OCI-LY7 (cell line): Measurements from ENCODE around the gene HSBP1L1. TPM values are rescaled to one million over a fixed set of nuclear protein-coding genes. Genes with fewer than 3 reads are reported as not detected.
A peak's percentile ranks its signal among the peaks of the same experiment; 100 is the strongest.

ENCODE experiments used
- BruUV-seq: library from RNA; stranded (reverse); fragments of 400-500 nt; replicated peaks from 2 replicates; lab custom pipeline; 2021; lab: Mats Ljungman, UMichigan
- CTCF ChIA-PET: fragments of 300-600 bp; sonication (Branson Sonifier 250); formaldehyde crosslinking; loops from one replicate; lab custom pipeline; 2022; ENCODE audit warnings: antibody characterized with exemption; ENCODE audit not compliant: unreplicated experiment; lab: Charles Lee
- POLR2A ChIA-PET: fragments of 300-600 bp; sonication (Branson Sonifier 250); formaldehyde crosslinking; loops from one replicate; lab custom pipeline; 2022; ENCODE audit warnings: antibody characterized with exemption; lab: Charles Lee
- DNase-seq: peaks from one replicate; pipeline ENCODE4 v3.0.0-alpha.2; 2015; ENCODE audit warnings: low spot score
- H2AFZ ChIP-seq: fragments of 200-600 bp; sonication (generic), shearing (Covaris generic); 2 replicates; pipeline ENCODE4 v1.6.1; 2014; ENCODE audit warnings: mild to moderate bottlenecking, antibody characterized with exemption, low read length, moderate library complexity
- H3K27ac ChIP-seq: fragments of 200-600 bp; sonication (generic); 2 replicates; pipeline ENCODE4 v1.5.1; 2014; ENCODE audit warnings: mixed run types, low read depth, mild to moderate bottlenecking, moderate library complexity, low read length, inconsistent platforms; ENCODE audit not compliant: poor library complexity, severe bottlenecking
- H3K36me3 ChIP-seq: fragments of 200-600 bp; sonication (generic); 2 replicates; pipeline ENCODE4 v1.6.1; 2014; ENCODE audit warnings: mild to moderate bottlenecking, antibody characterized with exemption, low read length, moderate library complexity, mixed read lengths; ENCODE audit not compliant: insufficient read depth
- H3K4me1 ChIP-seq: fragments of 200-600 bp; sonication (generic); 2 replicates; pipeline ENCODE4 v1.5.1; 2014; ENCODE audit warnings: mild to moderate bottlenecking, low read length; ENCODE audit not compliant: insufficient read depth, poor library complexity, severe bottlenecking
- H3K4me2 ChIP-seq: fragments of 200-600 bp; sonication (generic); 2 replicates; pipeline ENCODE4 v1.6.1; 2014; ENCODE audit warnings: mild to moderate bottlenecking, low read length
- H3K4me3 ChIP-seq: fragments of 200-600 bp; sonication (generic); 2 replicates; pipeline ENCODE4 v1.5.1; 2014; ENCODE audit warnings: mild to moderate bottlenecking, low read depth, low read length; ENCODE audit not compliant: poor library complexity, severe bottlenecking
- H3K79me2 ChIP-seq: fragments of 200-600 bp; sonication (generic); 2 replicates; pipeline ENCODE4 v1.6.1; 2016; ENCODE audit warnings: low read depth, mild to moderate bottlenecking, low read length, moderate library complexity, mixed read lengths; ENCODE audit not compliant: insufficient read depth
- H3K9me2 ChIP-seq: fragments of 200-600 bp; sonication (generic); 2 replicates; pipeline ENCODE4 v1.6.1; 2016; ENCODE audit warnings: mild to moderate bottlenecking, low read length, mixed read lengths; ENCODE audit not compliant: insufficient read depth
- H3K9me3 ChIP-seq: fragments of 200-600 bp; sonication (generic); 2 replicates; pipeline ENCODE4 v1.6.1; 2014; ENCODE audit warnings: mild to moderate bottlenecking, mixed run types, low read length, mixed read lengths
- H4K20me1 ChIP-seq: fragments of 200-600 bp; sonication (generic); 2 replicates; pipeline ENCODE4 v1.6.1; 2014; ENCODE audit warnings: mild to moderate bottlenecking, antibody characterized with exemption, low read length, moderate library complexity, mixed read lengths; ENCODE audit not compliant: insufficient read depth
- CTCF ChIP-seq: fragments of 200-600 bp; sonication (generic); conservative IDR thresholded peaks from 2 replicates; pipeline ENCODE4 v1.5.1; 2014; ENCODE audit warnings: mild to moderate bottlenecking, antibody characterized with exemption, low read length, moderate library complexity, mixed read lengths
- EZH2phosphoT487 ChIP-seq: fragments of 200-600 bp; sonication (generic); IDR thresholded peaks from 2 replicates; pipeline ENCODE4 v1.6.1; 2018; ENCODE audit warnings: low read depth, borderline replicate concordance, mild to moderate bottlenecking, mixed run types, antibody characterized with exemption, low read length, moderate library complexity, mixed read lengths
- intact Hi-C: fragments of 100-400 bp; cut with micrococcal nuclease; formaldehyde crosslinking; loops from one replicate; pipeline ENCODE4 v1.10.0; 2022; ENCODE audit not compliant: unreplicated experiment
- total RNA-seq, 2 experiments: library from RNA; depleted of rRNA in 1 of 2; stranded (reverse); fragments of >200 nt in 1 of 2; shearing (Covaris generic) in 1 of 2; gene quantifications; 2 replicates each; pipeline ENCODE4 v1.2.3, GENCODE V29; 2014 to 2022

Gene HSBP1L1
- total RNA-seq, 2 experiments from 2014 or later, result not detected

- Histone ChIP-seq H3K9me3 (no peaks in the 10 kb centered on the region), H3K4me2 (peak overlapping the region; percentile 98), H3K79me2 (no peaks in the 10 kb centered on the region), H3K36me3 (peaks cover 3% of the 10 kb centered on the region; the same call in 1 of the 2 replicates), H3K4me1 (peaks cover 24% of the 10 kb centered on the region), H3K9me2 (no peaks in the 10 kb centered on the region), H2AFZ (no peak overlapping the region), H3K4me3 (peak overlapping the region; percentile 77), H4K20me1 (peaks cover 5% of the 10 kb centered on the region; the same call in 1 of the 2 replicates), H3K27ac (peak overlapping the region; percentile 76)
- peak; percentile 76 for DNase-seq
- POLR2A ChIA-PET, result no interaction called here
- intact Hi-C loops, result loop anchor here (1.0 kb wide), 1 partner anchor 37 kb away; no protein-coding TSS in a partner anchor
- CTCF ChIA-PET, result no interaction called here
- BruUV-seq, result no TSS peak
- TF ChIP-seq CTCF (no peak), EZH2phosphoT487 (no peak)
Measured at GRCh38 chr18:79949697-79950487, 14.6 kb upstream of the HSBP1L1 start.

- Histone ChIP-seq H3K9me3 (no peaks in the 10 kb centered on the region), H3K4me1 (peaks cover 24% of the 10 kb centered on the region), H3K36me3 (peaks cover 3% of the 10 kb centered on the region; the same call in 1 of the 2 replicates), H3K4me3 (peak overlapping the region; percentile 77), H2AFZ (0 out of 2 replicates have a peak overlapping the region, but pooled peaks have one; percentile 19), H4K20me1 (peaks cover 5% of the 10 kb centered on the region; the same call in 1 of the 2 replicates), H3K79me2 (no peaks in the 10 kb centered on the region), H3K27ac (peak overlapping the region; percentile 76), H3K9me2 (no peaks in the 10 kb centered on the region), H3K4me2 (peak overlapping the region; percentile 98)
- TF ChIP-seq EZH2phosphoT487 (no peak), CTCF (no peak)
- DNase-seq, result peak; percentile 25
- POLR2A ChIA-PET, result no interaction called here
- CTCF ChIA-PET, result no interaction called here
- no TSS peak for BruUV-seq
- intact Hi-C loops, result no loop called here
Measured at GRCh38 chr18:79950515-79951341, 13.7 kb upstream of the HSBP1L1 start.
